ENCODE measurements around the gene OCA2. TPM values are rescaled to one million over a fixed set of nuclear protein-coding genes. Genes with fewer than 3 reads are reported as not detected.

The OCA2 gene
- total and polyA plus RNA-seq, 2 experiments from 2014 or later, result 0.49 to 0.63 TPM

DNA sequence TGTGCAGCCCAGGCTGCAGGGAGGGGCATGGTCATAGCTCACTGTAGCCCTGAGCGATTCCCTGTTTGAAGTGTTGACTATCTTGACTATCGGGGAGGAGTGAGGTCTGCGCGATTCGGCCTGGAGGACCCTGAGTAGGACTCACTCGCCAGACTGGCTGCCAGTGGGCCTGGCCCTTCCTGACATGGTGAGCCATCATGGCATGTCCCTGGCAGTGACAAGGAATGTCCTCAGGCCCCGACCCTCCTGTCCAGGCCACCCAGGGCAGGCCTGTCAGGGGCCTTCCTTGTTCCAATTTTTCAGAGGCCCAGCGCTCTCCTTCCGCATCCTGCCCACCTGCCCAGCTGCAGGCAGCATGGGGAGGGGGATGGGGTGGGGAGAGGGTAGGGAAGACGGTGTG lies 5.2 kb upstream of the OCA2 start:
- no peak for TF ChIP-seq CTCF (IDR thresholded peaks at IDR 0.05; ENCODE audit: low read depth, low read length)
- no peak overlapping the region for H3K27ac ChIP-seq
- H3K4me3 ChIP-seq, result no peak overlapping the region
- DNase-seq (ENCODE audit: low read depth in 1 of 2, low spot score in 1 of 2), result no peak
- H3K4me1 ChIP-seq (ENCODE audit: low read depth), result no peaks in the 10 kb centered on the region
- no peaks in the 10 kb centered on the region for H3K36me3 ChIP-seq
- H3K9me3 ChIP-seq (ENCODE audit: low read depth), result no peaks in the 10 kb centered on the region
- H3K27me3 ChIP-seq, result peaks cover 52% of the 10 kb centered on the region

DNA sequence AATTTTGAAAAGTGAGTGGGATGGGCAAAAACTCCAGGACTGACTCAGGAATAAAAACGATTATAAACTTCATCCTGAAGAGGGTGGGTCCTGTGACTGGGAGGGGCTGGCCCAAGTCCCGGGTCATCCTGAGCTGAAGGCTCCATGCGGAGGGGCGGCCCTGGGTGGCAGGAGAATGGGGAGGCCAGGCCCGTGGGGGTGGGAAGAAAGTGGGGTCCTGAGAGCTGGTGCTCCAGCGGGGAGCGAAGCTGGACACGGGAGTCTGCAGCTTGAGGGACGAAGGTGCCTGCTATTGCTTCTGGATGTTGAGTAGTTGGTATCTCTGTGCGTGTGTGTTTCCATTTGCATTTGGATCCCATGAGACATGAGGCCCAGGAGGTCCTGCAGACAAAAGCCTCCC lies 4.7 kb upstream of the OCA2 start:
- H3K4me3 ChIP-seq, result no peak overlapping the region
- H3K4me1 ChIP-seq (ENCODE audit: low read depth), result no peaks in the 10 kb centered on the region
- TF ChIP-seq CTCF (IDR thresholded peaks at IDR 0.05; ENCODE audit: low read depth, low read length), result no peak
- H3K36me3 ChIP-seq, result no peaks in the 10 kb centered on the region
- H3K27me3 ChIP-seq, result peaks cover 57% of the 10 kb centered on the region
- no peak overlapping the region for H3K27ac ChIP-seq
- H3K9me3 ChIP-seq (ENCODE audit: low read depth), result no peaks in the 10 kb centered on the region
- DNase-seq (ENCODE audit: low read depth in 1 of 2, low spot score in 1 of 2), result no peak

- no peak overlapping the region for H3K4me3 ChIP-seq
- no peak for TF ChIP-seq CTCF (IDR thresholded peaks at IDR 0.05; ENCODE audit: low read depth, low read length)
- H3K4me1 ChIP-seq (ENCODE audit: low read depth), result no peaks in the 10 kb centered on the region
- no peaks in the 10 kb centered on the region for H3K9me3 ChIP-seq (ENCODE audit: low read depth)
- H3K27me3 ChIP-seq, result peaks cover 64% of the 10 kb centered on the region
- no peak for DNase-seq (ENCODE audit: low read depth in 1 of 2, low spot score in 1 of 2)
- no peaks in the 10 kb centered on the region for H3K36me3 ChIP-seq
- no peak overlapping the region for H3K27ac ChIP-seq
These were observed 2.9 kb upstream of the OCA2 start for GRCh38 chr15:28101983-28102441.

DNA sequence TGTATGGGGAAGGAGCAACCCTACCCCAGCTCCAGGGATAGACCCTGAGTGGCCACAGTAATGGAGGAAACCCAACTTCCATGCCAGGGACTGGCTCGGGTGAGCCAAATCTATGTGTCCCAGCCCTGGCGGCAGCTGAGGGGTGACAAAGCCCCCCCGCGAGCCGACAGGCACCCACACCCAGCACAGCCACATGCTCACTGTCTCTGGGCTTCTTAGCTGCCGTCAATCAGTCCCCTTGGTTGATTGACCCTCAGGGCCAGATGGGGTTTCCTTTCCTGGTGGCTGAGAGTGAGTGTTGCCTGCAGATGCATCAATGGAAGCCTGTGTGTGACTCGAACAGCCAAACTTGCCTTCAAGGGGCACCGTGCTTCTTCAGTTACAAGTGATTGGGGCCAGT lies 2.1 kb upstream of the OCA2 start:
- DNase-seq (ENCODE audit: low read depth in 1 of 2, low spot score in 1 of 2), result no peak
- H3K9me3 ChIP-seq (ENCODE audit: low read depth), result no peaks in the 10 kb centered on the region
- H3K27ac ChIP-seq, result no peak overlapping the region
- TF ChIP-seq CTCF (IDR thresholded peaks at IDR 0.05; ENCODE audit: low read depth, low read length), result no peak
- no peaks in the 10 kb centered on the region for H3K36me3 ChIP-seq
- H3K4me1 ChIP-seq (ENCODE audit: low read depth), result no peaks in the 10 kb centered on the region
- H3K4me3 ChIP-seq, result no peak overlapping the region
- H3K27me3 ChIP-seq, result peaks cover 64% of the 10 kb centered on the region

DNA sequence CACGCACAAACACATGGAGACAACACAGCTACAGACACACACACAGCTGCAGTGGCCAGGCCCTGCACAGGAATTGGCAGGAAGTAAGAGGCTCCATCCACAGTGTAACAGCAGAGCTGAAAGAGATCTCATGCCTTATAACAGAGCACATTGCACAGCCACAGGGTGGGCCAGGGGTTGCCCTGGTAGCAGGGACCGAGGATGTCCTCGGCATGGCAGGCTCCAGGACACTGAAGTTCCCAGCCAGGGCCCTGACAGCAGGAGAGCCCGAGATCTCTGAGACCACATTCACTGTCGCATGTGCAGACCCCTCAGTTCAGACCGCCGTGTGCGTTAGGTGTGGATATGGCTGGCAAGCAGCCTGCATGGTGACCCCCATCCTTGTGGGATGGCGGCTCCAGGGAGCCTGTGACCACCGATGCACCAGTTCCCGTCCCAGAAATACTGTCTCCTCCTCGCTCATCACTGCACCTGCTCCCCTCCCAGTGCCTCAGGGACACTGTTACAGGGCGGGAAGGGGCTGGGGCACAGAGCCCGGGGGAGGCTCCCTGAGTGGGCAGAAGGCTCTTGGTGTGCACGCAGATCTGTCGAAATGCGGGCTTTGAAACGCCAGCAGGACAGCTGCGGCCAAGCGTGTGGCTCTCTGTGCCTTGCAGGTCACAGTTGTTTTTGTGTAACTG lies 1.5 kb upstream of the OCA2 start:
- Histone ChIP-seq H3K4me3 (no peak overlapping the region), H3K4me1 (ENCODE audit: low read depth) (no peaks in the 10 kb centered on the region), H3K27me3 (peaks cover 60% of the 10 kb centered on the region), H3K27ac (no peak overlapping the region), H3K9me3 (ENCODE audit: low read depth) (no peaks in the 10 kb centered on the region), H3K36me3 (no peaks in the 10 kb centered on the region)
- DNase-seq (ENCODE audit: low read depth in 1 of 2, low spot score in 1 of 2), result no peak
- no peak for TF ChIP-seq CTCF (IDR thresholded peaks at IDR 0.05; ENCODE audit: low read depth, low read length)

Data from cardiac muscle cell (in vitro differentiated cells and primary cell).